ENCODE data around the gene RUSF1.

- TF ChIP-seq, protein P1, sequence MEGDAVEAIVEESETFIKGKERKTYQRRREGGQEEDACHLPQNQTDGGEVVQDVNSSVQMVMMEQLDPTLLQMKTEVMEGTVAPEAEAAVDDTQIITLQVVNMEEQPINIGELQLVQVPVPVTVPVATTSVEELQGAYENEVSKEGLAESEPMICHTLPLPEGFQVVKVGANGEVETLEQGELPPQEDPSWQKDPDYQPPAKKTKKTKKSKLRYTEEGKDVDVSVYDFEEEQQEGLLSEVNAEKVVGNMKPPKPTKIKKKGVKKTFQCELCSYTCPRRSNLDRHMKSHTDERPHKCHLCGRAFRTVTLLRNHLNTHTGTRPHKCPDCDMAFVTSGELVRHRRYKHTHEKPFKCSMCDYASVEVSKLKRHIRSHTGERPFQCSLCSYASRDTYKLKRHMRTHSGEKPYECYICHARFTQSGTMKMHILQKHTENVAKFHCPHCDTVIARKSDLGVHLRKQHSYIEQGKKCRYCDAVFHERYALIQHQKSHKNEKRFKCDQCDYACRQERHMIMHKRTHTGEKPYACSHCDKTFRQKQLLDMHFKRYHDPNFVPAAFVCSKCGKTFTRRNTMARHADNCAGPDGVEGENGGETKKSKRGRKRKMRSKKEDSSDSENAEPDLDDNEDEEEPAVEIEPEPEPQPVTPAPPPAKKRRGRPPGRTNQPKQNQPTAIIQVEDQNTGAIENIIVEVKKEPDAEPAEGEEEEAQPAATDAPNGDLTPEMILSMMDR (IDR thresholded peaks at IDR 0.05 in 2 of 3, conservative IDR thresholded peaks at IDR 0.05 in 1 of 3; ENCODE audit: borderline replicate concordance in 1 of 3, insufficient read depth in 1 of 3, low read depth in 2 of 3, low read length in 2 of 3) = no peak
- TF ChIP-seq EZH2 (IDR thresholded peaks at IDR 0.05) = no peak
- no peak for TF ChIP-seq EGR1 (IDR thresholded peaks at IDR 0.05; ENCODE audit: low read depth)
Measured at GRCh38 chr16:31507617-31507928, 618 bp downstream of the RUSF1 start.

All from HCT116 (cell line).